ENCODE measurements around the gene TMEM253.

DNA sequence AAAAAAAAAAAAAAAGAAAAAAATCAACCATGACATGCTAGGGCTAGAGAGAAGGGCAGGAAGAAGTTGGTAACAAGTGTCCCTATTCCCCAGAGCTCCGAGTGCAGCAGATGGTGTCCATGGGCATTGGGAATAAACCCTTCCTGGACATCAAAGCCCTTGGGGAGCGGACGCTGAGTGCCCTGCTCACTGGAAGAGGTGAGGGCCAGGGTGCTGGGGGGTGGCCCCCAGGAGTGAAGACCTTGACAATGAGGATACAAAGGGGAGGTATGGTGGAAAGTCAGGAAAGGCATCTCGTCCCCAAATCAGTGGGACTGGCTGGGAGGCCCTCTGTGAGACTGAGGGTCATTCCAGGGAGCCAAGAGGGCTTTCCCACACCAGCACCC, 14.0 kb upstream of the TMEM253 start:
- TF ChIP-seq FOXA1 (IDR thresholded peaks at IDR 0.05) = no peak
- TF ChIP-seq SUZ12 (IDR thresholded peaks at IDR 0.05) = no peak

Data from HEK293T (cell line).